Karpas-422 (cell line): Measurements from ENCODE around the gene EARS2. TPM values are rescaled to one million over a fixed set of nuclear protein-coding genes. Genes with fewer than 3 reads are reported as not detected.
A peak's percentile ranks its signal among the peaks of the same experiment; 100 is the strongest.

ENCODE experiments used
- DNase-seq: peaks from one replicate; pipeline ENCODE4 v3.0.0-alpha.2; 2015
- H2AFZ ChIP-seq: fragments of 200-600 bp; sonication (generic); 2 replicates; pipeline ENCODE4 v1.6.1; 2014; ENCODE audit warnings: antibody characterized with exemption, low read length, mixed read lengths
- H3K27ac ChIP-seq: fragments of 200-600 bp; sonication (generic); 2 replicates; pipeline ENCODE4 v1.5.1; 2014; ENCODE audit warnings: mild to moderate bottlenecking, low read length, moderate library complexity
- H3K27me3 ChIP-seq: fragments of 200-600 bp; sonication (generic); 2 replicates; pipeline ENCODE4 v1.6.1; 2014; ENCODE audit warnings: low read length, mixed read lengths
- H3K36me3 ChIP-seq: fragments of 200-600 bp; sonication (generic); 2 replicates; pipeline ENCODE4 v1.6.1; 2014; ENCODE audit warnings: low read length, mixed read lengths; ENCODE audit not compliant: insufficient read depth
- H3K4me1 ChIP-seq: fragments of 200-600 bp; sonication (generic); 2 replicates; pipeline ENCODE4 v1.6.1; 2014; ENCODE audit warnings: mild to moderate bottlenecking, low read length, mixed read lengths
- H3K4me2 ChIP-seq: fragments of 200-600 bp; sonication (generic); 2 replicates; pipeline ENCODE4 v1.6.1; 2014; ENCODE audit warnings: low read length, low read depth, mild to moderate bottlenecking; ENCODE audit not compliant: poor library complexity, severe bottlenecking
- H3K4me3 ChIP-seq: fragments of 200-600 bp; sonication (generic); 2 replicates; pipeline ENCODE4 v1.5.1; 2014; ENCODE audit warnings: mild to moderate bottlenecking, antibody characterized with exemption, low read length, mixed read lengths
- H3K79me2 ChIP-seq: fragments of 200-600 bp; sonication (generic); 2 replicates; pipeline ENCODE4 v1.6.1; 2014; ENCODE audit warnings: mild to moderate bottlenecking, low read length, mixed read lengths
- H3K9ac ChIP-seq: fragments of 200-600 bp; sonication (generic); 2 replicates; pipeline ENCODE4 v1.6.0; 2014; ENCODE audit warnings: low read length
- H3K9me2 ChIP-seq: fragments of 200-600 bp; sonication (generic), shearing (Covaris generic); replicated peaks from 2 replicates; pipeline ENCODE4 v1.6.0; 2014; ENCODE audit warnings: mild to moderate bottlenecking, low read length, moderate library complexity; ENCODE audit not compliant: insufficient read depth
- H3K9me3 ChIP-seq: fragments of 300-700, 200-600 bp; sonication (generic); 2 replicates; pipeline ENCODE4 v1.6.1; 2014; ENCODE audit warnings: low read length, mixed read lengths
- H4K20me1 ChIP-seq: fragments of 200-600 bp; sonication (generic); 2 replicates; pipeline ENCODE4 v1.6.1; 2014; ENCODE audit warnings: mild to moderate bottlenecking, antibody characterized with exemption, low read length, low read depth; ENCODE audit not compliant: insufficient read depth
- total RNA-seq: library from RNA; depleted of rRNA; stranded (reverse); fragments of >200 nt; shearing (Covaris generic); gene quantifications from 2 replicates; pipeline ENCODE4 v1.2.3, GENCODE V29; 2014; ENCODE audit warnings: low replicate concordance

The EARS2 gene
- total RNA-seq, 1 experiment from 2014 or later, result 25.5 TPM

- Histone ChIP-seq H3K9me3 (no peaks in the 10 kb centered on the region), H4K20me1 (no peaks in the 10 kb centered on the region), H3K27ac (no peak overlapping the region), H3K36me3 (peaks cover 30% of the 10 kb centered on the region), H3K4me1 (no peaks in the 10 kb centered on the region), H2AFZ (no peak overlapping the region), H3K9ac (no peak overlapping the region), H3K79me2 (no peaks in the 10 kb centered on the region), H3K4me3 (no peak overlapping the region), H3K27me3 (no peaks in the 10 kb centered on the region), H3K9me2 (no peaks in the 10 kb centered on the region), H3K4me2 (no peak overlapping the region)
- DNase-seq, result no peak
Observed at GRCh38 chr16:23528644-23529310, 28.4 kb downstream of the EARS2 start.

- no peak overlapping the region for H3K4me2 ChIP-seq
- no peaks in the 10 kb centered on the region for H3K79me2 ChIP-seq
- no peak for DNase-seq
- peaks cover 32% of the 10 kb centered on the region for H3K36me3 ChIP-seq
- no peak overlapping the region for H3K27ac ChIP-seq
- no peaks in the 10 kb centered on the region for H3K9me3 ChIP-seq
- H3K9me2 ChIP-seq, result no peaks in the 10 kb centered on the region
- no peaks in the 10 kb centered on the region for H3K4me1 ChIP-seq
- H3K9ac ChIP-seq, result no peak overlapping the region
- no peaks in the 10 kb centered on the region for H3K27me3 ChIP-seq
- no peaks in the 10 kb centered on the region for H4K20me1 ChIP-seq
- no peak overlapping the region for H2AFZ ChIP-seq
- no peak overlapping the region for H3K4me3 ChIP-seq
Observed at GRCh38 chr16:23527961-23528643, 29.0 kb downstream of the EARS2 start.

- no peaks in the 10 kb centered on the region for H3K27me3 ChIP-seq
- no peak overlapping the region for H2AFZ ChIP-seq
- no peaks in the 10 kb centered on the region for H4K20me1 ChIP-seq
- peaks cover 48% of the 10 kb centered on the region for H3K36me3 ChIP-seq
- no peaks in the 10 kb centered on the region for H3K9me2 ChIP-seq
- no peak overlapping the region for H3K4me2 ChIP-seq
- H3K9me3 ChIP-seq, result no peaks in the 10 kb centered on the region
- H3K27ac ChIP-seq, result no peak overlapping the region
- peaks cover 22% of the 10 kb centered on the region for H3K4me1 ChIP-seq
- no peak overlapping the region for H3K4me3 ChIP-seq
- no peaks in the 10 kb centered on the region; the same call in 1 of the 2 replicates for H3K79me2 ChIP-seq
- peak; percentile 34 for DNase-seq
- H3K9ac ChIP-seq, result no peak overlapping the region
Observed at GRCh38 chr16:23524886-23525285, 32.3 kb downstream of the EARS2 start.

DNA sequence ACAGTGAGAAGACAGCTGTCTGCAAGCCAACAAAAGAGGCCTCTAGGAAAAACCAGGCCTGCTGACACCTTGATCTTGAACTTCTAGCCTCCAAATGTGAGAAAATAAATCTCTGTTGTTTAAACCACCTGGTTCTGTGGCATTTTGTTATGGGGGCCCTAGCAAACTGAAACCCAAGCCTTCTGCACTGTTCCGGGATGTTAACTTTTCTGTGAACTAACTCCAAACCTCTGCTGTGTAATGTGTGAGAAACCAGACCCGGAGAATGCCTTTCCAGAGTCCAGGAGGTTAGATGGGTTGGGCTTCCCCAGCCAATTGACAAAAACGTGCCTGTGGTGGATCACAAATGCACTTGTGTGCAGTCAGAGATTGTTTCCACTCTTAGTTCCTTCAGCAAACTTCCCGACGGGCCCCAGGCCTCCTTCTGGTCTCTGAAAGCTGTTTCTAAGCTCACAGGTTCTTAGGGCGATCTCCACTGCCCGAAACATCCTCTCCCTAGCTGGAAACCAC lies 33.2 kb downstream of the EARS2 start:
- Histone ChIP-seq H4K20me1 (no peaks in the 10 kb centered on the region), H3K9me2 (no peaks in the 10 kb centered on the region), H3K79me2 (no peaks in the 10 kb centered on the region; the same call in 1 of the 2 replicates), H3K4me1 (peaks cover 31% of the 10 kb centered on the region), H3K9ac (no peak overlapping the region), H3K36me3 (peaks cover 56% of the 10 kb centered on the region), H2AFZ (no peak overlapping the region), H3K4me3 (no peak overlapping the region), H3K9me3 (no peaks in the 10 kb centered on the region), H3K4me2 (no peak overlapping the region), H3K27me3 (no peaks in the 10 kb centered on the region), H3K27ac (no peak overlapping the region)
- peak; percentile 29 for DNase-seq

DNA sequence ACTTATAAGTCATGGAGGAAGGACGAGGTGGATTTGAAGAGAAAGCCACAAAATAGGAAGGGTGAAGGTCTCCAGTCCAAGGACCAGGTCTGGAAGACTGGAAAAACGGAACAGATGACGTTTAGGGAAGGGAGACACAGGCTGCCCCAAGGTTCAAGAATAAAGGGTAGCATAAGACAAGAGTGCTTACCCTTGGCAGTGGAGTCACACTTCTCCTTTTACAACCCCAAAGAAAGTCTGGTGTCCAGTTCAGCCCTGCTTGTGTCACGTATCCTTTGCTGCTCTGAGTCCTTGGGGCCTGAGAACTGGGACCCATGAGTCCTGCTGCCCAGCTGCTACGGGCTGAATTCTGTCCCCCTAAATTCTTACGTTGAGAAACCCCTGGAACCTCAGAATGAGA lies 33.8 kb downstream of the EARS2 start:
- no peak overlapping the region for H2AFZ ChIP-seq
- no peaks in the 10 kb centered on the region for H4K20me1 ChIP-seq
- peaks cover 55% of the 10 kb centered on the region for H3K36me3 ChIP-seq
- no peaks in the 10 kb centered on the region; the same call in 1 of the 2 replicates for H3K79me2 ChIP-seq
- no peaks in the 10 kb centered on the region for H3K9me3 ChIP-seq
- H3K27me3 ChIP-seq, result no peaks in the 10 kb centered on the region
- no peak overlapping the region for H3K9ac ChIP-seq
- no peak overlapping the region for H3K4me2 ChIP-seq
- H3K4me3 ChIP-seq, result no peak overlapping the region
- H3K9me2 ChIP-seq, result no peaks in the 10 kb centered on the region
- no peak overlapping the region for H3K27ac ChIP-seq
- no peak for DNase-seq
- H3K4me1 ChIP-seq, result peaks cover 38% of the 10 kb centered on the region

DNA sequence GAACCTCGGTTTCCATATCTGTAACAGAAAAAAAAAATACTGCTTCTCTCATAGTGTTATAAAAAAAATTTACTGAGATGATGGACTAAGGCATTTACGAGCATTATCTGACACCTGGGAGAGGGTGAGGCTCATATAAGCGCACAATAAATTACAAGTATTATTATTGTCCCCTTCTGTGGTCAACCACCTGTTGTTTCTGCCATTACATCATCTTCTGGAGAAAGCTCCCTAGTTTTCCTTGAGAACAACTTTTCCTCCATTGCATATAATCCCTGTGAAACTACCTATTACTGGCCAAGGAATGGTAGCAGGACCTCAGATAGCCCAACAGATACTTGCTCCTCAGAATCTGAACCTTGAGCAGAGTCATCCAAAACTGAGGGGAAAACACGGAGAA lies 35.2 kb downstream of the EARS2 start:
- H3K4me1 ChIP-seq, result peaks cover 48% of the 10 kb centered on the region

GRCh38 chr16:23521037-23521743 lies 36.0 kb downstream of the EARS2 start:
- Histone ChIP-seq H3K36me3 (peaks cover 48% of the 10 kb centered on the region), H3K27me3 (no peaks in the 10 kb centered on the region), H3K4me1 (peaks cover 56% of the 10 kb centered on the region), H2AFZ (no peak overlapping the region), H3K27ac (peak overlapping the region; percentile 94), H3K9me3 (no peaks in the 10 kb centered on the region), H3K4me2 (no peak overlapping the region), H3K9ac (peak overlapping the region; percentile 26; the same call in 1 of the 2 replicates), H3K9me2 (no peaks in the 10 kb centered on the region), H3K4me3 (no peak overlapping the region), H4K20me1 (no peaks in the 10 kb centered on the region), H3K79me2 (no peaks in the 10 kb centered on the region; the same call in 1 of the 2 replicates)
- DNase-seq, result peak; percentile 50

More for the DNA sequence above, 35.2 kb downstream of the EARS2 start:
- Histone ChIP-seq H3K27me3 (no peaks in the 10 kb centered on the region), H3K9ac (no peak overlapping the region), H3K4me3 (no peak overlapping the region), H3K4me2 (no peak overlapping the region), H3K9me3 (no peaks in the 10 kb centered on the region), H3K9me2 (no peaks in the 10 kb centered on the region), H4K20me1 (no peaks in the 10 kb centered on the region), H2AFZ (no peak overlapping the region), H3K27ac (peak overlapping the region; percentile 94), H3K36me3 (peaks cover 48% of the 10 kb centered on the region), H3K79me2 (no peaks in the 10 kb centered on the region; the same call in 1 of the 2 replicates)
- DNase-seq, result no peak

DNA sequence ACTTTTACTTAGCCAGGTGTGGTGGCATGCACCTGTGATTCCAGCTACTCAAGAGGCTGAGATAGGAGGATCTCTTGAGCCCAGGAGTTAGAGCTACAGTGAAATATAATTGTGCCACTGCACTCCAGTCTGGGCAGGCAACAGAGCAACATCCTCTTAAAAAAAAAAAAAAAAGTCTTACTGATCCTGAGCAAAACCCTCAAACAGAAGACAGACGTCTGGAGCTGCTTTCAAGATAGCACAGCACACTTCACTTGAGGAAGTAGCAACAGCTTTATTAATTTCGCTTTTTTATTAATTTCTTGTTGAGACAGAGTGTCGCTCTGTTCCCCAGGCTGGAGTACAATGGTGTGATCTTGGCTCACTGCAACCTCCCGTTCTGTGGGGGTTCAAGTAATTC lies 36.6 kb downstream of the EARS2 start:
- H3K9ac ChIP-seq, result peak overlapping the region; percentile 26
- no peaks in the 10 kb centered on the region; the same call in 1 of the 2 replicates for H3K79me2 ChIP-seq
- no peaks in the 10 kb centered on the region for H3K9me2 ChIP-seq
- peaks cover 47% of the 10 kb centered on the region for H3K36me3 ChIP-seq
- H2AFZ ChIP-seq, result no peak overlapping the region; the same call in 1 of the 2 replicates
- peaks cover 57% of the 10 kb centered on the region for H3K4me1 ChIP-seq
- no peaks in the 10 kb centered on the region for H3K9me3 ChIP-seq
- no peaks in the 10 kb centered on the region for H3K27me3 ChIP-seq
- no peaks in the 10 kb centered on the region for H4K20me1 ChIP-seq
- H3K27ac ChIP-seq, result peak overlapping the region; percentile 94
- DNase-seq, result no peak
- no peak overlapping the region for H3K4me3 ChIP-seq
- no peak overlapping the region for H3K4me2 ChIP-seq
